Eye (tissue), 1 donor: Measurements from ENCODE around the gene ITFG2.
A peak's percentile ranks its signal among the peaks of the same experiment; 100 is the strongest.

ENCODE experiments used
- DNase-seq: peaks from one replicate; pipeline ENCODE4 v3.0.0-alpha.2; 2015

ITFG2 gene

DNA sequence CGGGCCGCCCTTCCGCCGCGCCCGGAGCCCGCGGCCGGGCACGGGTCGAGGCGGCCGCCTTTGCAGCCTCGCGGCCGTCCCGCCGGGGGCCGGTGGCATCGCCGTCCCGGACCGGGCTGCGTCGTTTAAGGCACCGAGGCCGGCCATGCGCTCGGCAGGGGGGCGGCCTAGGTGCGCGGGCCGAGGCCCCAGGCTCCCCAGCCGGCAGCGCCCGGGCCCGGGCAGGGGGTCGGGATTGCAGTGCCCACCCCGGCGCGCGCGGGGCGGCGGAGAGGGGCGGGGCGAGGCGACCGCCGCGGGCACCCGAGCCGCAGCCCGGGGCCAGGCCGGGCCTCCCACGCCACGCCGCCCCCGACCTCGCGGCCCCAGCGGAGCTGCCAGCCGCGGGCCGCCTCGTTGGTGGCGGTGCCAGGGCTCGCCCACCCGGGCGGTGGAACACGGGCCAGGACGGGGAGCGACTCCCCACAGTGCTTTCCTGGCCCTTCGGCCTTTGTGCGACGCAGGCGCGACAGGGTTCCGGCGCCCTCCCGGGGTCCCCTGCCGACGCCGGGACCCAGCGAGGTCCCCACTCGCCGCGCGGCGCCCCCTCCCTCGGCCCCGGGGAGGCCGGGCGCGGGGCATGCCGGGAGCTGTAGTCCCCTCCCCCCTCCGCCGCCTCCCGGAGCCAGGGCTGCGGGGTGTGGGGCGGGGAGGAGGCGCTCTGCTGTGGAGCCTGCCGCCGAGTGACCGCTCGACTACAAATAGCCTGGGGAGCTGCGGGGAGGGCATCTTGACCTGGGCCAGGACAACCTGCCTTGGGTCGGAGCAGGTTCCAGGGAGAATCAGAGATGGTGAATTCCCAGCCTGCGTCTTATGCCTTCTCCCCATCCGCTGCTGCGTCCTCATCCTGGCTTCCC lies 16.9 kb upstream of the ITFG2 start:
- peak; percentile 85 for DNase-seq

DNA sequence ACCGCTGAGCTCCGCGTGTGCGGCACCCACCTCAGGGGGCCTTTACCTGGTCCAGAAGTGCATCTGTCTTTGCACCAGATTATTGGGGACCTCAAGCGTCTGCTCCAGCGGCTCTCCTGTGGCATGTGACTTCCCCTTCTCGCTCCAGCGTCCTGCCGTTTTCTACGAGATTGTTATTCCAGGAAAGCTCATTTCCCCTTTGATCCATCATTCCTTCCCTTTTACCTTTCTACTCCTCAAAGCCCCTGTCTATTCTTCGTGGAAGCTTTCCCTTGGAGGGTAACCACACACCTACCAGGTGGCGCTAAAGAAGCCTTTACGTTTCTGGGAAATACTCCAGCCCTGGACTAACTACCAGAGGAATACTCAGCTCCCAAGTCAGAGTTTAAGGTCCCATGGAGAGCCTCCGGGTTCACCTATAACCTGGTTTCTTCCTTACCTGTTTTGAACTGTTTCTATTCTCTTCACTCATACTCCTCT lies 16.2 kb upstream of the ITFG2 start:
- no peak for DNase-seq

DNA sequence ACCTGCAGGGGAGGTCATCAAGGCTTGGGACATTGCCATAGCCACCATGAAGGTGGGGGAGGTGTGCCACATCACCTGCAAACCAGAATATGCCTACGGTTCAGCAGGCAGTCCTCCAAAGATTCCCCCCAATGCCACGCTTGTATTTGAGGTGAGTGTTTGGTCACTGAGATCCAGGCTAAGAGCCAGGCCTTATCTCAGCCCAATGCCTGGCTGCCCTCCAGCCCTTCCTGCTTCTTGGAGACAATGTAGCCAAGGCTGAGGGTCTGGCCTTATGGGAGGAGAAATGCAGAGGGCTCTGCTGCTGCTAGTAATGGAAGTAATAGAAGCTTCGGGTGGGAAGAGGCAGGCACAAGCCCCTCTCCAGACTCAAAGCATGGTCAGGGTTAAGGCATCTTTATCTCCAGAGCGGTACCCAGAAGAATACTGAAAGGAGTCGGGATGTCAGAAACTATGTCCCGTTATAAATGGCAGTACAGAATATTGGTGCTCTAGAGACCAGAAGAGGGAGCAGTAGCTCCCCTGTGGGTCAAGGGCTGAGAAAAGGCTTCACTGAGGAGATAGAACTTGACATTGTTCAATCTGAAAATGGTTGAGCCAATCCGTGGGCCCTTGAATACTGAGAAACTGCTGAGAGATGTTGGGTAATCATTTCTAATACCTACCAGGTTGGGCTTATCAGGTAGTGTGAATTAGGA lies 14.6 kb upstream of the ITFG2 start:
- DNase-seq, result no peak

DNA sequence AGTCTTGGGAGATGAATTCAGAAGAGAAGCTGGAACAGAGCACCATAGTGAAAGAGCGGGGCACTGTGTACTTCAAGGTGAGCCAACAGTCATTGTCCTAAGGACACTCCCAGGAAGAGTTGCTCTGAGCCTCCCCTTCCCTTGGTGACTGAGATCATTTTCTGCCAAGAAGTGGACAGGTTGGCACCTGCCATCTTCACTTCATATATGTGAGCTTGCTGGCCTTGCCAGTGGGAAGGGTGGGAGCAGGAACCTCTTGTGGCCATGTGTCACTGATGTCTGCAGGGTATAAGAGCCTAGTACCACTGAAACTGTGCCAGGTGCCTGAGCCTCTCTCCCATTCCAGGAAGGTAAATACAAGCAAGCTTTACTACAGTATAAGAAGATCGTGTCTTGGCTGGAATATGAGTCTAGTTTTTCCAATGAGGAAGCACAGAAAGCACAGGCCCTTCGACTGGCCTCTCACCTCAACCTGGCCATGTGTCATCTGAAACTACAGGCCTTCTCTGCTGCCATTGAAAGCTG lies 12.4 kb upstream of the ITFG2 start:
- DNase-seq, result no peak

DNA sequence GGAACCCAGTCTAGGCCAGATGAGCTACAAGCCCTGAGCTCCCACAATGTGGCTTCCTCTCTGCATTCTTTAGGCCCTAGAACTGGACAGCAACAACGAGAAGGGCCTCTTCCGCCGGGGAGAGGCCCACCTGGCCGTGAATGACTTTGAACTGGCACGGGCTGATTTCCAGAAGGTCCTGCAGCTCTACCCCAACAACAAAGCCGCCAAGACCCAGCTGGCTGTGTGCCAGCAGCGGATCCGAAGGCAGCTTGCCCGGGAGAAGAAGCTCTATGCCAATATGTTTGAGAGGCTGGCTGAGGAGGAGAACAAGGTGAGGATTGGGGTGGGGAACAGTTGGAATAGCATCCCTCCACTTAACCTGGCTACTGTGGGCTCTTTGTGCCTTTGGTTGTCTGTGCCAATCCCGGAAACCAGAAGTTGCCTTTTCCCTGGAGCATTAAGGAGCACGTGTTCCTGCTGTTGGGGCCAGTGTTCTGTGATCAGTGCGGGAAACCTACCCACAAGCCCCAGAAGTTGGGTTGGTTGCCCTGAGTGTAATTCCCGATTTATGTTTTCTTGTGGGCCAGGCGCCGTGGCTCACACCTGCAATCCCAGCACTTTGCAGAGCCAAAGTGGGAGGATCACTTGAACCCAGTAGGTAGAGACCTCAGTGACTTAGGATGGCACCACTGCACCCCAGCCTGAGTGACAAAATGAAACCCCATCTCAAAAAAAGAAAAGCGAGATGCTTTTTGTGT lies 11.3 kb upstream of the ITFG2 start:
- no peak for DNase-seq

DNA sequence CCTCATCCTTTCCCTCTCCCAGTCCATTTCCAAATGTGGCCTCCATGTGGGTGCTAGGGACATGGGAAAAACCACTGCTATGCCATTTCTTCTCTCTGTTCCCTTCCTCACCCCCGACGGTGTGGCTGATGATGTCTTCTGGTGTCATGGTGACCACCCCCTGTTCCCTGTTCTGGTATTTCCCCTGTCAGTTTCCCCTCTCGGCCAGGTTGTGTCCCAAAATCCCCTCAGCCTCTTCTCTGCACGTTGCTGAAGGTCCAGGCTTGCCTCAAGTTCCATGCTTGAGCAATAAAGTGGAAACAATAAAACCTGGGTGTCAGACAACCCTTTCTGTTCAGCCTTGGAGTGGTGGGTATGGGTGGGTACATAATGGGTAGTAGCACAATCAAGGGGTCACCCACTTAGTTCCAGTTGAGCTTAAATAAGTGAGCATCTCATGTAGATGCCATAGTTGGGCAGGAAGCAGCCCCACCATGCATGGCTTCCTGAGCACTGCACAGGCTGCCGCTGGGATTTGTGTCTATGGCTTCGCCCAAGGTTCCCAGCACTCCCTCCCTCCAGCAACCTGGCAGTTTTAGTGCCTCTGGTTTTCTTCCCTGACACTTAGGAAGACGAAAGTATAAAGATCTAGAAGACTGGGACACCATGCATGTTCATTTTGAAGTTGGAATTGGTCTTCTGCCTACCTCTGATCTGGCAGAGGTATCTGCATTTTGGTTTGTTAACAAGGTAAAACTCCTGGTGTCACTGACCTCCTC lies 8.7 kb upstream of the ITFG2 start:
- no peak for DNase-seq

DNA sequence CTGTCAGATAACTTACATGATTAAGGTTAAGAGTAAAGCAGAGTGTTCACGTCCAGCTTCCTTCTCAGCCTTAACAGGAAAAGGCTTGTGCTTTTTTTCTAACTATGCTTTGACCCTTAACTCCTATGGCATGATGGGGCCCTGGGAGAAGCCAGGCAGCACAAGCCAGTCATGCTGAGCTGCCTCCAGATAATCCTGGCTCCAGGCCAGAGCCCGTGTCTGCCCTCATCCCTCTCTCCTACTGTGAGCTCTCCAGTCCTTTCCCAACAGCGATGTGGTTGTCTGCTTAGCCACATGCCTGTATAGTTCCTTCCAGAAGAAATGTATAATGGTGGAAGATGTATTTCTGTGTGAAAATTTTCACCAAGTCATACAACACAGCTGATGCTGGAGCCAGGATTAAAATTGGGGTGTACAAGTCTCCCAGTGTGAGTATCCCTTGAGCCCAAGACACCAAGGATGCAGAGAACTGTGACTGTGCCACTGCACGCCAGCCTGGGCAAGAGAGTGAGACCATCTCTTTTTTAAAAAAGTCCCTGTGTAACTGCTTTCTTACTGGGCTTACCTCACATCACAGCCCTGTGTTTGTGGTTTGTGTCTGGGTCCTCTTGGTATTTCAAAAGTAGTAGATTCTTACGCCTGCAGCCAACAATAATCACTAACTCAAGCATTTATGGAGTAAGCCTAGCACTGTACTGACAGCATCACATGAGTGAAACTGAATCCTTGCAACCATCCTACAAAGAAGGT lies 7.9 kb upstream of the ITFG2 start:
- DNase-seq, result peak; percentile 24

DNA sequence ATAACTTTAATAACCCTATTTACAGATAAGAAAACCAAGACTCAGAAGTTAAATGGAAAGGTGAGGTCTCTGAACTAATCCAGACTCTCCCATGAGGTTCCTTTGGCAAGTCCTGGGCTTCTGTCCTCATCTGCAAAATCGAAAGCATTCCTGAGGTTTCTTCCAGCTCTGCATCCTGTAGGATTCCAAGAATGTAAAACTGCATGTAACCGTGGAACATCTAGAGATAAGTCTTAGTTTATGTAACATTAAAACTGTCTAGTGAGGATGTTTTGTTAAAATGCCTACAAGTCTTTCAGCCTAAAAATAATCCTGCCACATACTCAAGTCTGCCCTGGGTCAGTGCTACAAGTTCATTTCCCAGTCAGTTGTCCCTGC lies 7.3 kb upstream of the ITFG2 start:
- no peak for DNase-seq

DNA sequence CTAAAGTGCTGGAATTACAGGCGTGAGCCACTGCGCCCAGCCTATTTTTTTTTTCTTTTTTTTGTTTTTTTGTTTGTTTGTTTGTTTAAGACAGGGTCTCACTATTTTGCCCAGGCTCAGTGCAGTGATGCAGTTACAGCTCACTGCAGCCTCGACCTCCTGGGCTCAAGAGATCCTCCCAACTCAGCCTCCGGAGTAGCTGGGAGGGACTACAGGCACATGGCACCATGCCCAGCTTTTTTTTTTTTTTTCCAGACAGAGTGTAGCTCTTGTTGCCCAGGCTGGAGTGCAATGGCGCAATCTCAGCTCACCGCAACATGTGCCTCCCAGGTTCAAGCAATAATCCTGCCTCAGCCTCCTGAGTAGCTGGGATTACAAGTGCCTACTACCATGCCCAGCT lies 5.8 kb upstream of the ITFG2 start:
- DNase-seq, result no peak

DNA sequence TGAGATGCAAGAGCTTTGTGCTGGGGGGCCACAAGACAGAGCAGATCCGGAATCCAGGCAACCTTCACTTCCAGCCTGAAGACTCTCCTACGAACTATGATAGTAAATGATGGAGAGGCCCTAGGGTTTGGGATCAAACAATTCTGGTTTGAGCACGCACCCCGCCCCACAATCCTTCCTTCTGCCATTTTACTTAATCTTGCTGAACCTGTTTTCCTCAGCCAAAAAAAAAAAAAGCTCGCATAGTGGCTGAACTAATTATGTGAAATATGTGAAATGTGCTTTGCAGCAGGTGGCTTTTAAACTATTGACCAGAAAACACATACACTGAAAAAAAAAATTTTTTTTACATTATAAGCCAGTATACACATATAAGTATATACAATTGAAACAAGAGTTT lies 667 bp upstream of the ITFG2 start:
- peak; percentile 51 for DNase-seq

DNA sequence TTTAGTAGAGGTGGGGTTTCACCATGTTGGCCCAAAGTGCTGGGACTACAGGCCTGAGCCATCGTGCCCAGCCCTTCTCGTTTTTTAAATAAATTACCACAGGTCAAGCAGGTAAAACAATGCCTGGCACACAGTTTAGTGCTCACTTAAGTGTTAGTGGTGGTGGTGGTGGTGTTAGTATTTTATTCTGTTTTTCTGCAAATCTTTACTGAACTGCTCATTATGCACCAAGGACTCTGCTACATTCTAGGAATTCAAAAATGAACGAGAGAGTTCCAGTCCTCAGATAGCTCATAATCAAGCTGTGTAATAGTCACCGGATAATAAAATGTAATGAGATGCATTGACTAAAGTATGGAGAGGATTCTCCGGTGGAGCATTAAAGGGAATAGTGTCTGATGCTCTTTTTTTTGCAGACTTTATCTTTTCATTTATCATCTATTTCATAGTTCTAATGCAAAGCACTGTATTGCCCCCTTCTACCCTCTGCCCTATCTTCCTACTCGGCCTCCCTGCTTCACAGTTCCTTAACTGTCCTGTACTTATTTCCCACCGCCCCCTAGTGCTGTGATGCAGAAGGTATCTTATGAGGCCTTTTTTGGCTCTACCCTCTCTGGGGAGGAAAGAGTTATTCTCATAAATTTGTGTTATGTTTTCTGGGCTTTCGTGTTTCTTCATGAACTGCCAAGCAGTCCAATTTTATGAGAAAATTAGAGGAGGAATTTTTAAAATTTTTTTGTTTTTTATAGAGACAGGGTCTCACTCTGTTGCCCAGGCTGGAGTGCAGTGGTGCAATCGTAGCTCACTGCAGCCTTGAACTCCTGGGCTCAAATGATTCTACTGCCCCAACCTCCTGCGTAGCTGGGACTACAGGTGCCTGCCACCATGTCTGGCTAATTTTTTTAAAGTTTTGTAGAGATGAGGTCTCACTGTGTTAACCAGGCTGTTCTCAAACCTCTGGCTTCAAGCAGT lies 1.0 kb downstream of the ITFG2 start:
- peak; percentile 83 for DNase-seq

DNA sequence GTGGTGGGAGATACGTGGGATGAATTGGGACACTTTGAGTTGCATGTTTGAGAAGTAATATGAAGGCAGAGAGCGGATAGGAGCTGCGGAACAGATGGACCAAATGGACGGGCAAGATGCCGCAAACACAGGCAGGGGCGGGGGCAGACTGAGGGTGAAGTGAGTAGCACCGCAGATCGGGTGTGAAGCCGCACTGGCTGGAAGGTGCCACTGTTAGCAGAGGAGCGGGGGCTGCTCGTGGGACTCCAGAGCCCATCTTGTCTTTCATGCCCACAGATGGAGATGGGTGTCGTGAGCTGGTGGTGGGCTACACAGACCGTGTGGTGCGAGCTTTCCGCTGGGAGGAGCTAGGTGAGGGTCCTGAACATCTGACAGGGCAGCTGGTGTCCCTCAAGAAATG lies 7.3 kb downstream of the ITFG2 start:
- DNase-seq, result no peak

DNA sequence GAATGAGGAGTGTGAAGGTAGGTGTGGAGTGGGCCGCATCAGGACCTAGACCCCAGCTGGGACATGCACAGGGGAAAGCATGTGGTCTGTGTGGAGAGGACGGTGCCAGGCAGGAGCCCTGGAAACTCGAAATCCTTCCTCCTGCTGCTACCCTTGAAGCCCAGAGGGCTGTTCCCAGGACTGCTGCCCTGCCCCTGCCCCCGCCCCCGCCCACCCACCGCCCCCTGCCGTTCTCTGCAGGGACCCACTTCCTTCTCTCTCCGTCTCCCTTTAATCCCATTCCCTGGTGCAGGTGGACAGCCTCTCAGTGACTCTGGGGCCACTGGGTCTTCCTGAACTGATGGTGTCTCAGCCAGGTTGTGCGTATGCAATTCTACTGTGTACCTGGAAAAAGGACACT lies 8.0 kb downstream of the ITFG2 start:
- DNase-seq, result no peak

DNA sequence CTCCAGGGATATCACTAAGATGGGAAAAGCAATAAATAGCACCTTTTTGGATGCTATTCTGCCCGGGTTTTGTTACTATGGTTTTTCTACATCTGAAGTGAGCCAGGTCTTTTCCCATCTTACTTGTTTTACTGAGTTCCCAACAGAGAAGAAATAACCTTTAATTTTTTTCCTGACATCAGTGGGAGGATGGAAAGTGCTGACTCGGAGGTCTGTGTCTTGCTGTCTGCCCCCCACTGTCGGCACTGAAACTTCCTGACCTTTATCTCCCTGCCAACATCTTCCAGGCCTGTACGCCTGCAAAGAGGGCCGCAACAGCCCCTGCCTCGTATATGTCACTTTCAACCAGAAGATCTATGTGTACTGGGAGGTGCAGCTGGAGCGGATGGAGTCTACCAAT lies 11.0 kb downstream of the ITFG2 start:
- DNase-seq, result no peak

DNA sequence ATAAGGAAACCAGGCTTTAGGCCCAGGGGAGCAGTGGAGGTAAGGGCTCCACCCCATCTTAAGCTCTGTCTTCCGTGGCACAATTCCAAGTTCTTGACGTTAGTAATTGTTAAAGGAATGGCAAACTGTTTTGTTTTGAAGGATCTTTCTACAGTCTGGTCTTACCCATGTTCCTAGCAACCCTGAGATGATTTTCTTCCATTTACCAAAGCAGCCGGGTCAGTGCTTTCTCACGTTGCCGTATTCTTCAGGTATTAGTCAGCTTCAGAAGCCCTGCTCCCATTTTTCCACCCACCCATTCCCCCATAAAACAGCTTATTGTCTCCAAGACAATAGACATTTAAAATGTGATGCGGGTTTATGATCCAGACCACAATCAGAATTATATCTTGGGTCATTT lies 12.1 kb downstream of the ITFG2 start:
- DNase-seq, result no peak

DNA sequence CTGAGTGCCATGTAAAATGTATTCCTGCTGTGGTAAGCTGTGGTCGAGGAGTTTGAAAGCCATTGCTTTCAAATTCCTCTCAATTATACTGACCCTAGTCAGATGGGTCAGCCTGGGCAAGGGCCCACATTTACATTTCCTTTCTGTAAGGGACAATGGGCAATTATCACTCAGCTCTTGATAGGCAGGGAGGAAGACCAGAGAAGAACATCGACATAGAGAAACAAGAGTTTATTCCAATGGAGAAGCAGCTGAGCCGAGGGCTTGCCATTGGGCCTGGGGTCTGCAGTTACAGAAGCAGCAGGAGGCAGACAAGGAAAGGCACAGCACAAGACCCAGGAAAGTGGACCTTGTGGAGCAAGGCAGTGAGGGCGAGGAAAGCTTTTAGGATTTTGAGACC lies 12.7 kb downstream of the ITFG2 start:
- DNase-seq, result no peak

DNA sequence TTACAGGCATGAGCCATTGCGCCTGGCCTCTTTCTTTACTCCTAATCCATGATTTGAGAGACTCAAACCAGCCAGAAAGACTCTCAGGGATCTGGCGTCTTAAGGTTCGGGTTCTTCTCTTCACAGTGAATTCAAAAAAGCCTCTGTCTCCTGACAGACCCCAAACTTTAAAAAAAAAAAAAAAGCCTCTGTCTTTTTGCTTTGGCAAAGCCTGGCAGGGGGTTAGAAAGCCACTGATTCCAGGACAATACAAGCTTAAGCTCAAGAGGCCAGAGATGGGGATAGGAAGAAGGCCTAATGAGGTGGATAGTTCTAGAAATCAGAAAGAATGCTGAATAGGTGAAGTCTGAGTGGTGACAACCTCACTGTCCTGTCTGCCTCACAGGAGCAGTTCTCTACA lies 13.6 kb downstream of the ITFG2 start:
- no peak for DNase-seq

DNA sequence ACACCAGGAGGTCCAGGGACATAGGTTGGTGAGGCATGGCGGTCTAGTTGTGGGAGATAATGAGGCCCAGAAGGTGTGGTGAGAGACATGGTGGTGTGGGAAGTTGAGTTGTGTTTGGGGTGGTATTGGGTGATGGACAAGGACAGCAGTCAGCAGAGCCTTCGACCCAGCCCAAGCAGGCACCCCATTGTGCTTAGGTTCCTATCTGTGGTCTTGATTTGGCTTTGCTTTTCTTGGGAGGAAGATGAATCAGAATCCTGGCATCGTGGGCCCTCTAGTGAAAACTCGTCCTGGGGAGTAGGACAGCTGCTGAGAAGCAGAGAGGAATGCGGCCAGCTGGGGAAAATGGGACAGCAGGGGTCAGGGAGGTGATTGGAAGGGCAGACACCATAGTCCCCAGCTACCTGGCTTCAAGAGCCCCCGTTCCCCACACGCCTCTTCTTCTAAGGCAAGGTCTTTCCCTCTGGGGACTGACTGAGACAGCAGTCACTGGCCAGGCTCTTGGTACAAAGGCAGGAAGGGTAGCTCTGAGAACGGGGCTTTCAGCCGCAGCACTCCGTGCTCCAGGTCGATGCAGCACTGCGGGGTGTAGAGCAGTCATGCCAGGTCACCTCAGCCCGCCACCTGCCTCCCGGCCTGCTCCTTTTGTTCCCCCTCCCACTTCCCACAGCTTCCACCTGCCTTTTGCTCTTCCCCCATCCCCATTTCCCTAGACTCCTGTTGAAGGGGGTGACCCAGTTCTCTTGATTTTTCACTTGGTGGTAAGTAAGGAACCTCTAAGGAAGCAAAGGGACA lies 14.4 kb downstream of the ITFG2 start:
- DNase-seq, result no peak

DNA sequence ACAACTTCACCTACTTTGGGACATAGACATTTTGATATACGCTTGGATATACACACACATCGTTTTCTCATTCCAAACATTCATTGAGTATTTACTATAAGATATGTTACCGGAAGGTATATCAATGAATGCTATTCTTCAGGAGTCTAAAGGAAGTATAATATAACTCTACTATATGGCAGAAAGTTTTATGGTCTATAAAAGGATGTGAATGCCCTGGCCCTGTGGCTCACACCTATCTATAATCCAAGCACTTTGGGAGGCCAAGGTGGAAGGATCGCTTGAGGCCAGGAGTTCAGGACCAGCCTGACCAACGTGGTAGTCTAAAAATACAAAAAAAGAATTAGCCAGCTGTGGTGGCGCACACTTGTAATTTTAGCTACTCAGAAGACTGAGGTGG lies 16.8 kb downstream of the ITFG2 start:
- DNase-seq, result no peak
